Stimulated activated CD8-positive, alpha-beta memory T cell treated with anti-CD3 and anti-CD28 coated beads, Interleukin-7, amount 100 ng/mL, for 4 hours (primary cell): ENCODE measurements around the gene RASA2.

Experiments used
- DNase-seq, 2 donors: peaks; one replicate each; pipeline ENCODE4 v3.0.0-alpha.2; 2020; ENCODE audit warnings: low read depth in 2 of 2

The RASA2 gene

GRCh38 chr3:141486746-141487520 is at the start of gene RASA2:
RASA2 (plus strand) TSS chr3:141487027; CDS start chr3:141487084, 57 bp downstream.
- peak; percentile 26 to 65 for DNase-seq

- no peak for DNase-seq
Measured at GRCh38 chr3:141439589-141439988, 47.2 kb upstream of the RASA2 start.

- DNase-seq, result no peak
Measured at GRCh38 chr3:141440942-141441341, 45.9 kb upstream of the RASA2 start.

GRCh38 chr3:141441381-141442364 is 45.2 kb upstream of the RASA2 start:
- DNase-seq, result peak; percentile 58 to 61

GRCh38 chr3:141442446-141442845 is 44.4 kb upstream of the RASA2 start:
- DNase-seq, result no peak

- DNase-seq, result no peak
Measured at GRCh38 chr3:141442914-141443313, 43.9 kb upstream of the RASA2 start.

GRCh38 chr3:141444586-141445285 is 42.1 kb upstream of the RASA2 start:
- no peak for DNase-seq

GRCh38 chr3:141445990-141446389 is 40.8 kb upstream of the RASA2 start:
- DNase-seq, result no peak

- no peak for DNase-seq
Measured at GRCh38 chr3:141446737-141447136, 40.1 kb upstream of the RASA2 start.

GRCh38 chr3:141447383-141447782 is 39.4 kb upstream of the RASA2 start:
- DNase-seq, result no peak

- no peak for DNase-seq
Measured at GRCh38 chr3:141448606-141449220, 38.1 kb upstream of the RASA2 start.

- DNase-seq, result no peak
Measured at GRCh38 chr3:141449424-141449823, 37.4 kb upstream of the RASA2 start.

- DNase-seq, result no peak
Measured at GRCh38 chr3:141450727-141451375, 36.0 kb upstream of the RASA2 start.

GRCh38 chr3:141452045-141452444 is 34.8 kb upstream of the RASA2 start:
- DNase-seq, result no peak

GRCh38 chr3:141452773-141453172 is 34.1 kb upstream of the RASA2 start:
- no peak for DNase-seq

GRCh38 chr3:141454054-141454453 is 32.8 kb upstream of the RASA2 start:
- no peak for DNase-seq

- DNase-seq, result no peak
Measured at GRCh38 chr3:141454906-141455602, 31.8 kb upstream of the RASA2 start.

GRCh38 chr3:141455603-141456300 is 31.1 kb upstream of the RASA2 start:
- DNase-seq, result no peak

- no peak for DNase-seq
Measured at GRCh38 chr3:141456301-141456625, 30.6 kb upstream of the RASA2 start.
